ENCODE results near the gene CD37. TPM values are rescaled to one million over a fixed set of nuclear protein-coding genes. Genes with fewer than 3 reads are reported as not detected.

Gene CD37
- total RNA-seq, 1 experiment from 2014 or later, result not detected

DNA sequence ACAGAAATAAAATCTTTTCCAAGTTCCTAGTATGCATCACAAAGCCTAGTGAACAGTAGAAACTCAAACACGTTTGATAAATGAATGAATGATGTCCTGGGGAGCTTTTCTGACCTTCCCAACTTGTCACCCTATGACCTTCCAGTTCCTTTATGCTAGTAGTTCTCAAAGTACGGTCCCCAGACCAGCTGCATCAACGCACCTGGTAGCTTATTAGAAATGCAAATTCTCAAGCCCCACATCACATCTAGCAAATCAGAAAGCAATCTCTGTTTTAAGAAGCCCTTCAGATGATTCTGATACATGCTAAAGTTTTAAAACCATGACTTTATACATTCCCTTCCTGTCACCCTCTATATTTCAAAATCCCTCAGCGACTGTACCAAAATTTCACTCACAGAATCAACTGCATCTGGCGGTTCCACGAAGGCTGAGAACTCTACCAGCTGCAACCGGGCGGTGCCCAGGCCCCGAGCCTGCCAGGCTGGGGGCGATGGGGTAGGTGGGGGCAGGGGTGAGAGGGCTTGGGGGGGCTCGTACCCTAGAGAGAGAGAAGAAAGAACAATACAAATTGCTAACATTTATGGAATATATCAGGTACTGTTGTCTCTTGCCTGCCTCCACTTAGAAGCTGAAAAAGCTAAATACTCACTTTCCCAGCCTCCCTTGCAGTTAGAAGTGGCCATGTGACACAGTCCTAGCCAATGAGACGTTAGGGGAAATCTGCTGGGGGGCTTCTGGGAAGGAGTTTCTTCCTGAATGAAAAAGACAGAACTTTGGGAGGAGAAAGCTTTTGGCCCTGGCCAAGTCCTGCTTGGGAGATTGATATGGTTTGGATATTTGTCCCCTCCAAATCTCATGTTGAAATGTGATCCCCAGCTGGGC, 13.3 kb downstream of the CD37 start:
- ChIA-PET POLR2A (no interaction called here), CTCF (interaction anchor here (0.6 kb wide), 1 partner anchor 49 kb away, joined by 4 read pairs; no protein-coding TSS in a partner anchor)
- no peaks in the 10 kb centered on the region for H3K27me3 ChIP-seq (replicated peaks; ENCODE audit: control insufficient read depth, insufficient read depth, low read length)
- Mint-ChIP-seq H3K4me1 (ENCODE audit: low read depth, unreplicated experiment) (no peaks in the 10 kb centered on the region), H3K9me3 (ENCODE audit: unreplicated experiment) (no peaks in the 10 kb centered on the region), H3K36me3 (ENCODE audit: insufficient read depth, unreplicated experiment) (peaks cover 13% of the 10 kb centered on the region), H3K27me3 (ENCODE audit: insufficient read depth, unreplicated experiment) (no peaks in the 10 kb centered on the region), H3K4me3 (ENCODE audit: unreplicated experiment) (no peak overlapping the region), H3K27ac (ENCODE audit: unreplicated experiment) (no peak overlapping the region)
- H3K9me3 ChIP-seq, result no peaks in the 10 kb centered on the region
- no peaks in the 10 kb centered on the region for H3K36me3 ChIP-seq (ENCODE audit: control insufficient read depth, insufficient read depth, low read length)
- no peaks in the 10 kb centered on the region for H3K4me1 ChIP-seq
- intact Hi-C loops (cut with micrococcal nuclease; ENCODE audit: unreplicated experiment), result loop anchor here (1.0 kb wide), 1 partner anchor 122 kb away; no protein-coding TSS in a partner anchor
- no peak for DNase-seq
- BruUV-seq (replicated peaks), result no TSS peak
- TF ChIP-seq, protein P1, sequence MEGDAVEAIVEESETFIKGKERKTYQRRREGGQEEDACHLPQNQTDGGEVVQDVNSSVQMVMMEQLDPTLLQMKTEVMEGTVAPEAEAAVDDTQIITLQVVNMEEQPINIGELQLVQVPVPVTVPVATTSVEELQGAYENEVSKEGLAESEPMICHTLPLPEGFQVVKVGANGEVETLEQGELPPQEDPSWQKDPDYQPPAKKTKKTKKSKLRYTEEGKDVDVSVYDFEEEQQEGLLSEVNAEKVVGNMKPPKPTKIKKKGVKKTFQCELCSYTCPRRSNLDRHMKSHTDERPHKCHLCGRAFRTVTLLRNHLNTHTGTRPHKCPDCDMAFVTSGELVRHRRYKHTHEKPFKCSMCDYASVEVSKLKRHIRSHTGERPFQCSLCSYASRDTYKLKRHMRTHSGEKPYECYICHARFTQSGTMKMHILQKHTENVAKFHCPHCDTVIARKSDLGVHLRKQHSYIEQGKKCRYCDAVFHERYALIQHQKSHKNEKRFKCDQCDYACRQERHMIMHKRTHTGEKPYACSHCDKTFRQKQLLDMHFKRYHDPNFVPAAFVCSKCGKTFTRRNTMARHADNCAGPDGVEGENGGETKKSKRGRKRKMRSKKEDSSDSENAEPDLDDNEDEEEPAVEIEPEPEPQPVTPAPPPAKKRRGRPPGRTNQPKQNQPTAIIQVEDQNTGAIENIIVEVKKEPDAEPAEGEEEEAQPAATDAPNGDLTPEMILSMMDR (IDR thresholded peaks at IDR 0.05; ENCODE audit: insufficient read depth in 1 of 2, low read depth in 1 of 2, low read length in 1 of 2, severe bottlenecking in 1 of 2, unreplicated experiment in 1 of 2), result no peak
- no peak overlapping the region for H3K4me3 ChIP-seq (ENCODE audit: low read depth, low read length)

DNA sequence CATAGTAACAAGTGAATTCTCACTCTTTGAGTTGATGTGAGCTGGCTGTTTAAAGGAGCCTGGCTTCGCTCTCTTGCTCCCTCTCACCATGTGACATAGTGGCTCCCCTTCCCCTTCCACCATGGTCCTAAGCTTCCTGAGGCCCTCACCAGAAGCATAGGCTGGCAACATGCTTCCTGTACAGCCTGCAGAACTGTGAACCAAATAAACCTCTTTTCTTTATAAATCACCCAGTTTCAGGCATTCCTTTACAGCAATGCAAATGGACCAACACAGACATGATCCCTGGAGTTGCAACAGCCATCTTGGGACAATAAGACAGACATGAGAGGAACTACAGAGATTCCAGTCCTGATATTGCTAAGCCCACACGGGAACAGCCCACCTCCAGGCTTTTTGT, 14.4 kb downstream of the CD37 start:
- Histone ChIP-seq H3K27me3 (replicated peaks; ENCODE audit: control insufficient read depth, insufficient read depth, low read length) (no peaks in the 10 kb centered on the region), H3K4me1 (no peaks in the 10 kb centered on the region), H3K4me3 (ENCODE audit: low read depth, low read length) (no peak overlapping the region), H3K9me3 (no peaks in the 10 kb centered on the region), H3K36me3 (ENCODE audit: control insufficient read depth, insufficient read depth, low read length) (no peaks in the 10 kb centered on the region)
- intact Hi-C loops (cut with micrococcal nuclease; ENCODE audit: unreplicated experiment), result no loop called here
- H3K36me3 Mint-ChIP-seq (ENCODE audit: insufficient read depth, unreplicated experiment), result peaks cover 13% of the 10 kb centered on the region
- H3K9me3 Mint-ChIP-seq (ENCODE audit: unreplicated experiment), result no peaks in the 10 kb centered on the region
- no TSS peak for BruUV-seq (replicated peaks)
- TF ChIP-seq, protein P1 (IDR thresholded peaks at IDR 0.05; ENCODE audit: insufficient read depth in 1 of 2, low read depth in 1 of 2, low read length in 1 of 2, severe bottlenecking in 1 of 2, unreplicated experiment in 1 of 2), result no peak
- no peaks in the 10 kb centered on the region for H3K27me3 Mint-ChIP-seq (ENCODE audit: insufficient read depth, unreplicated experiment)
- POLR2A ChIA-PET, result no interaction called here
- H3K4me1 Mint-ChIP-seq (ENCODE audit: low read depth, unreplicated experiment), result no peaks in the 10 kb centered on the region
- DNase-seq, result no peak
- CTCF ChIA-PET, result interaction anchor here (0.6 kb wide), 1 partner anchor 50 kb away, joined by 4 read pairs; no protein-coding TSS in a partner anchor
- H3K4me3 Mint-ChIP-seq (ENCODE audit: unreplicated experiment), result no peak overlapping the region
- H3K27ac Mint-ChIP-seq (ENCODE audit: unreplicated experiment), result no peak overlapping the region

DNA sequence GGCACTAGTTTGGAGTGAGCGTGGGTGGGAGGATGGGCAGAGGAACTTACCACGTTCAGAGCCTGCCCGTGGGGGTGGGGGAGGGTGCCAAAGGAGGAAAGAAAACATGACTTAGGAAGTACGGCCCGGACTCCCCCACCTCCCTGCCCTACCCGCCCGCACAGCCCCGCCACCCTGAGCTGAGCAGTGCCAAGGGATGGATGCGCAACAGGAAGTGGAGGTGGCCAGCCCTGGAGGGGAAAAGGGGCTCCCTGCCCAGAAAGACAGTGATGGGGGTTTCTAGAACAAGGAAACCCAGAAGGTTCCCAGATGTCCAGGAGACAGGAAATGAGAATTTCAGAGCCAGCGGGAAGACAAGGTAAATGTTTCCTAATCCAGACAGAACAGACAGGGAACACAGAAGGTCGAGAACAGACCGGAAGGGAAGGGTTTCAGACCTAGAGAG, 20.7 kb downstream of the CD37 start:
- ChIA-PET CTCF (no interaction called here), POLR2A (no interaction called here)
- Mint-ChIP-seq H3K27me3 (ENCODE audit: insufficient read depth, unreplicated experiment) (no peaks in the 10 kb centered on the region), H3K27ac (ENCODE audit: unreplicated experiment) (no peak overlapping the region), H3K4me1 (ENCODE audit: low read depth, unreplicated experiment) (peaks cover 6% of the 10 kb centered on the region), H3K36me3 (ENCODE audit: insufficient read depth, unreplicated experiment) (no peaks in the 10 kb centered on the region), H3K9me3 (ENCODE audit: unreplicated experiment) (no peaks in the 10 kb centered on the region), H3K4me3 (ENCODE audit: unreplicated experiment) (no peak overlapping the region)
- no peak for DNase-seq
- no peaks in the 10 kb centered on the region for H3K9me3 ChIP-seq
- BruUV-seq (replicated peaks), result no TSS peak
- H3K36me3 ChIP-seq (ENCODE audit: control insufficient read depth, insufficient read depth, low read length), result no peaks in the 10 kb centered on the region
- TF ChIP-seq, protein P1 (IDR thresholded peaks at IDR 0.05; ENCODE audit: insufficient read depth in 1 of 2, low read depth in 1 of 2, low read length in 1 of 2, severe bottlenecking in 1 of 2, unreplicated experiment in 1 of 2), result no peak
- intact Hi-C loops (cut with micrococcal nuclease; ENCODE audit: unreplicated experiment), result no loop called here
- H3K4me1 ChIP-seq, result no peaks in the 10 kb centered on the region
- H3K27me3 ChIP-seq (replicated peaks; ENCODE audit: control insufficient read depth, insufficient read depth, low read length), result no peaks in the 10 kb centered on the region
- H3K4me3 ChIP-seq (ENCODE audit: low read depth, low read length), result no peak overlapping the region
